NCI-H2196 (cell line): ENCODE data around the gene MAN2A1.

Experiments used
- DNase-seq: peaks from one replicate; lab custom pipeline; 2025; ENCODE audit not compliant: unreplicated experiment; lab: John Stamatoyannopoulos, UW

The MAN2A1 gene

DNA sequence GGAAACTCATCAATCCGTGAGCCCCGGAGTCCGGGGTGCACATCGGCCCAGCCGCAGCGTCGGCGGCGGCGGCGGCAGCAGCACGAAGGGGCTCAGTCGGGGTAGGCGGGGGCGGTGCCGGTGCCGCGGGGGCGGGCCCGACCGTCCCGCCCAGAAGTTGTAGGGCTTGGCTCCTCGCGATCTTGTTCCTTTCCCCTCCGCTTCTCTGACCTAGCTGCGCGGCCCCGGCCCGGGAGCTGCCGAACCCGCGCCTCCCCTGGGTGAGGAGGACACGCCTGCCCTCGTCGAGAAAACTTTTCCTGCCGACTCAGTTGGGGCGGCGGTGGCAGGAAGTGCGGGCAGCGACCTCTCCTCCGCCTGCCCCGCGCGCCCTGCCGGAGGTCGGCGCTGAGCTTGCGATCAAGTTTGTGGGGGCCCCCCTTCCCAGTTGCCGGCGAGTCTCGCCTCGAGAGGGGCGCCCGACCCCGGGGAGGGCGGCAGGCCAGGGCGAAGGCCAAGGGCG is at the start of gene MAN2A1:
Gene MAN2A1, plus strand, starts transcription at position 188 of the 502 bp plus-strand sequence. CDS start 491 bp downstream, outside the sequence.
- DNase-seq = peak; percentile 43

DNA sequence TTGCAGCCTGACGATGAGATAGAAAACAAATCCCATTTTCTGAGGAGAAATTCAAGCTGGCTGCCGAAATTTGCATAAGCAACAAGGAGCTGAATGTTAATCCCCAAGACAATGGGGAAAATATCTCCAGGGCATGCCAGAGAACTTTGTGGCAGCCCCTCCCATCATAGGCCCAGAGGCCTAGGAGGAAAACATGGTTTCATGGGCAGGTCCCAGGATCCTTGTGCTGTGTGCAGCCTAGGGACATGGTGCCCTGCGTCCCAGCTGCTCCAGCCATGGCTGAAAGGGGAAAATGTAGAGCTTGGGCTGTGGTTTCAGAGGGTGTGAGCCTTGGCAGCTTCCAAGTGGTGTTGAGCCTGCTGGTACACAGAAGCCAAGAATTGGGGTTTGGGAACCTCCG is 48.8 kb upstream of the MAN2A1 start:
- no peak for DNase-seq

DNA sequence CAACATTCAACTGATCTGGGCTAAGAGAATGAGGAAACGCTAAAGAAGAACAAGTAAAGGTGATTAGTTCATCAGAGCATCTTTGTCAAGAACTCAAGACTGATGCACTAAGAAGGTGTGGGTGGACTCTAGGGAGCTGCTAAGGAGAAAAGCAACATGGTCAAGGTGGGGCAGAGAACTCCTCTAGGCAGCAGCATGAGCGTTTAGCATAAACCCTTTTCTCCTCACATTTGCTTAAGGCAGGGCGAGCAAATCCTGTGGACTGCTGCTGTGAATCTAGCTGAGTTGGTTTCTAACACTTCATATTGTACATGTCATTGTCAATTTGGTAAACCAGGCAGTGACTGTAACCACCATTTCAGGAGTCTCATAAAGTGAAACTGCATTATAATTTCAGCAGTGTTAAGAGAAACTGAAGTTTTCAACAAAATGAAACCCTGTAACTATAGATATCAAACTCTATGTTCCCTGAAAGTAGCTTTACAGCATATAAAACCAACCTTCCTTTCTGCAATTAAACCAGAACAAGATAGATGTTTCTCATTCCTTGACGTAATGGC is 45.9 kb upstream of the MAN2A1 start:
- DNase-seq = no peak

GRCh38 chr5:109644829-109645228 is 44.9 kb upstream of the MAN2A1 start:
- no peak for DNase-seq

- no peak for DNase-seq
Observed at GRCh38 chr5:109645707-109646192, 44.0 kb upstream of the MAN2A1 start.

GRCh38 chr5:109649318-109649717 is 40.4 kb upstream of the MAN2A1 start:
- DNase-seq = no peak

DNA sequence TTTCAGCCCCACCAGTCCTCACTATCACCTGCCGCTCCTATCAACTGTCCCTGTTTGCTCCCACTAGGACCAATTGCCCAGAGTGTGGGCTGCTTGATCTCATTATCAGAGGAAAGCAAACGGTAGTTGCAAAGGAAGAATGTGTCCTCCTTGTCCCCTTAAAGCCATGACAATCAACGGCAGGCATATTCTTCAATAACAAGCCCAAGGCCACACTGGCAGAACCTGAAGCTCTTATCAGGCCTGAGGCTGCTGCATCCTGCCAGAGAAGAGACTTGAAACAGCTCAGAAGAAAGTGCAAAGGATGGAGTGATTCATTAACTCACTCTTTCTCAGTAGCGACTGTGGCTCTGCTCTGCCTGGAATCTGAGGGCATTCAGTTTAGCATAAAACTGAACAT is 39.2 kb upstream of the MAN2A1 start:
- no peak for DNase-seq

DNA sequence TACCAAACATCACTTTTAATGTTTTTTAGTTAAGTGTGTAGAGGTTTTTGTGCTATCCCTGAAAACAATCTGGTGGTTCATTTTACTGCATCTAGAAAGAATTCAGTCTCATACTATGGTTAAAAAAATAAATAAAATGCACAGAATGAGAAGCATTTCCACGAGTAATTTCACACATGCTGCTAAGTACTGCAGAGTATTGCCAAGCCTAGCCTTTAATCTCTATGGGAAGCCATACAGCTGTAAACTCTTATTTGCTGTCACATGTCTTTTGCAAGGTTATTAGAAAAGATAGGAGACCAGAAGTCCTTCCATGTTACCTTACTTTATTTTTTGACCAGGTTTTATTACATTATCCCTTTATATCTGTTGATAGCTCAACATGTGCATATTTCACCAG is 37.6 kb upstream of the MAN2A1 start:
- no peak for DNase-seq

- DNase-seq = no peak
Observed at GRCh38 chr5:109653042-109653441, 36.7 kb upstream of the MAN2A1 start.

- no peak for DNase-seq
Observed at GRCh38 chr5:109653561-109654239, 36.0 kb upstream of the MAN2A1 start.

GRCh38 chr5:109654455-109654854 is 35.3 kb upstream of the MAN2A1 start:
- no peak for DNase-seq

- no peak for DNase-seq
Observed at GRCh38 chr5:109655841-109656240, 33.9 kb upstream of the MAN2A1 start.

GRCh38 chr5:109656829-109657228 is 32.9 kb upstream of the MAN2A1 start:
- DNase-seq = no peak

DNA sequence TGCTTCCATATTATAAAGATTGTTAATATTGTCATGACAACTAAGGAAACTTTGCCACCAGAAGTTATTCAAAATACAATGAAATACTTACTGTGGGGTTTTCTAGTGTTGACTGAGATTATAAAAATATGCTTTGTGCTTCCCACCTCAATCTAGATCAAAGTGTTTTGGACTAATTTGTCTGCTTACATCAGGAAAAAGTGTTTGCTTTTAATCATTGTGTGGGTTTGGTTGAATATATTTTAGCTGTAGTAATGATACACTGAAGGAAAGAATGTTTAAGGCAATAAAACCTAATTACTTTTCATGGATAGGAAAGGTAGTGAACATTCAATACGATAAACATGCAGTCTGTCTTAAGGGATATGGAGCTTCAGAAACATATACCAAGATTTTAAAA is 29.8 kb upstream of the MAN2A1 start:
- DNase-seq = no peak

DNA sequence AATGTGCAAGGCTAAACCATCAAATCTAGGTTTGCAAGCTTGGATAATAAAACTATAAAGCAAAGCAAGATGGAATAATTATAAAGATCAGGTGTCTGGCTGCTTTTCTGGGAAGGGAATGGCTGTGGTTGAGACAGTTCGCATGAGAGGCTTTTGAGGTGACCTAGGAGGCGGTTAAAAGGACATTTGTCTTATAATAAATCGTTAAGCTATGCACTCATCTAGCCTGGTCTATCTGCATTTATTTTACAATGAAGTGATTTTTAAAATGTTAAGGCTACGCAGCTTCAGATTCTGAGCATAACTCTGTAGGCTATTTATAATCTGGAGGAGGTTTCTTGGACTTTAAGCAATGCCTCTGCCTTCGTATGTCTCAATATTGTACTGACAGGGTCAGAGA is 29.4 kb upstream of the MAN2A1 start:
- no peak for DNase-seq

- no peak for DNase-seq
Observed at GRCh38 chr5:109668237-109668636, 21.5 kb upstream of the MAN2A1 start.

DNA sequence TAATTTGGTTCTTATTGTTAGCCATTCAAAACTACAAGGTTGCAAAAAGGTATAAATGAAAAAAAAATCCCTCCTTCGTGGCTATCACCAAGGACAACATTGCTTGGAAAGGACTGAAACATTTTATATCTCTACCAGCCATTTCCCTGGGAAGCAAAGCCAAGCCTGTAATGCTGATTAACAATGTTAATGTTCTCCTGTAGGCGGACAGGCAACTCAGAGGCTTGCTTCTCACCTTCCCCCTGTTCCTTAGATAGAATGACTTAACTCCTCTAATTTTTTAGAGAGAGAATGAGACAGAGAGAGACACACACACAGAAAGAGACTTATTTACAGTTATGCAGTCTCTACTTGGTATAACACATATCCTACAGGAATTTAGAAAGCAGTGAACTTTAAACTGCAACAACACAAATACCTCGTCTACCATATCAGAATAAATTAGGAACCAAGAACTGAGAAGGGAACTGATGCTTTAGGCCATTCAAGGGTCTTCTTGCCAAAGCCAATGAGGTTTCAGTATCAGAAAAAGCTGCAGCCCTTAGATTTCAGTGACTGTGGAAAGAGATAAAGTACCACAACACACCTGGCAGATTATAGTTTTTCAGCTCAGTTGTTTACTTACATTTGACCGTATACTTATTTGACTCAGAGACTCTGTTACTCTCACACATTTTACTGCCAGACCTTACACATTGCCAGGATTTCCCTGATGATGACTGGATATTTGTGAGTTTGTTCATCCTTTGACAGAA is 20.9 kb upstream of the MAN2A1 start:
- DNase-seq = no peak

GRCh38 chr5:109669991-109670706 is 19.6 kb upstream of the MAN2A1 start:
- no peak for DNase-seq

DNA sequence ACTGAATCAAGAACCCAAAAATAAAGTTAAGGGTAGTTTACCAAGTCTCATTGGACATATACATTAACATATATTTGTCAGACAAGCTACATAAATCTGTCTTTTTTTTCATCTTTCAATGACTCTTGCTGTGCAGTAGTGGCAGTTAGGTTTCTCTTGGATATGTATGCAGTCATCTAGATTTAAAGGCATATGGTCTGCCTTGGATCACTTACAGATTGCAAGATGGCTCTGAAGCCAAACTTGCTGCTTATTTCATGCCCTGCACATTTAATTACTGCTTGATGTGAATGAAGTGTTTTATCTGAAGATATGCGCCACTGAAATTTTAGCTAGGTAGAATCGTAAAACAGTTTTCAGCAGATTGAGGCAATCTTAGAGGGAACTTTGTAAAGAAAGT is 18.6 kb upstream of the MAN2A1 start:
- no peak for DNase-seq

DNA sequence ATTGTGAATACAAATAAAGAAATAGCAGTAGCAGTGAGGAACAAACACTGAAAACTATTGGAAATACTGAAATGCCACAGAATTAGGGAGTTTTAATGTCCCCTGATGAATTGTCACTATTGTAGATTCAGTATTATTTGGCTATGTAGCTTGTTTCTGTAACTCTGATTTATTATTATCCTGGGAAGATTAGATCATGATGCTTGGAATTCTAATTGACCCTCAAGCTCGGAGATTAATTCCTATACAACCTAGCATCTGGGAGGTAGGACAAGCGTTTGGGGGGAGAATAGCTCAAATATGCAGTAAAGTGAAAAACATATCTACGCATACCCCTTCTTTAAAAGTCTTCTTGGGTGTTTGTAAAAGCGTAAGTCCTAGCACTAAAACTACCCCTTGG is 15.1 kb upstream of the MAN2A1 start:
- DNase-seq = no peak

DNA sequence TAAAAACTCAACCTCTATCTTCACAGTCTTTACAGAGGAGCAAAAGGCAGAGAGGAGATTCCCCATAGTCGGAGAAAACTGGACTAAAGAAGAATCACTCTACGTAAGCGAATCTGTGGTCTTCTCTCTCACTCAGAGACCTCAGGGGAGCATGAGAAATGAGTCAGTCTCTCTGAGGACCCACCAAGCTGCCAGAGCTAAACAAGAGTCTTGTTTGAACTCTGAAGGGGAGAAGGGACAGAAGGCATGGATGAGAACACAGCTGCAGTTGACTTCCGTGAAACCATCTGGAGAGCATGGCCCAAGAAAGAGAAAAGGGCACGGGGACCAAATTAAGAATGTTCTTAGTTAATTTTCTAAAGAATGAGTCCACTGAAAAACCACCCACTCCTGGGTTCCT is 12.8 kb upstream of the MAN2A1 start:
- DNase-seq = no peak
